ENCODE measurements around the gene ENDOV. TPM values are rescaled to one million over a fixed set of nuclear protein-coding genes. Genes with fewer than 3 reads are reported as not detected.

ENDOV gene
- total RNA-seq, 1 experiment from 2014 or later: 25.8 TPM

DNA sequence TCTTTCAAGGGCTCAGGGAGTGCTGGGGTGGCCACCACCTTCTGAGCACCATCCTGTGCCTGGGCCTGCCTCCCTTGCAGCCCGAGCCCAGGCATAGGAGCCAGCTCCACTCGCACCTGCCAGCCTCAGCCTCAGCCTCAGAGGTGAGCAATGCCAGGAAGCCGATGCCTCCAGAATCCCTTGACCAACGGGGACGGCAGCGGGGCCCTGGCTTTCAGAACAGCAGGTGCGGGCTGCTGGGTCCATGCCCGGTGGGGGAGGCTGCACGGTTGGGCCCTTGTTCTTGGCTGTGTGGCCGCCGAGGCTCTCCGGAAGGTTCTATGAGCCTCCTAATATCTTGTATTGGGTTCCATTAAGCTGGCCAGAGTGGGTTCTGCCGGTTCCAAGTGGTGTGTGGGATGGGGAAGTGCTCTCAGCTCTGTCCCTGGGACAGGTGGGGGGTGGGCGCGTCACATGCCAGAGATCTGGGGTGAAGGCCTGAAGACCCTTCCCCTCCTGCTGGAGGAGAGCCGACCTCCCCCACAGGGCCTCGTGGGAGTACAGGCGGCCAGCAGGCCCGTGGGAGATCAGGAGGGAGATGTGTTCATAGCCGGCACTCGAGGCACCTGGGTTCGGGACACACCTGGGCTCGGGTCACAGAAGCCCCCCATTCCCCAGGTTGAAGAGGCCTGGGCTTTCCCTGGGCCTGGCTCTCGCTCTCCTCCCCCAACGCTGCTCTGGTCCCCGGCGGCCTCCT, 34.4 kb downstream of the ENDOV start:
- no peak for DNase-seq (ENCODE audit: low spot score)

DNA sequence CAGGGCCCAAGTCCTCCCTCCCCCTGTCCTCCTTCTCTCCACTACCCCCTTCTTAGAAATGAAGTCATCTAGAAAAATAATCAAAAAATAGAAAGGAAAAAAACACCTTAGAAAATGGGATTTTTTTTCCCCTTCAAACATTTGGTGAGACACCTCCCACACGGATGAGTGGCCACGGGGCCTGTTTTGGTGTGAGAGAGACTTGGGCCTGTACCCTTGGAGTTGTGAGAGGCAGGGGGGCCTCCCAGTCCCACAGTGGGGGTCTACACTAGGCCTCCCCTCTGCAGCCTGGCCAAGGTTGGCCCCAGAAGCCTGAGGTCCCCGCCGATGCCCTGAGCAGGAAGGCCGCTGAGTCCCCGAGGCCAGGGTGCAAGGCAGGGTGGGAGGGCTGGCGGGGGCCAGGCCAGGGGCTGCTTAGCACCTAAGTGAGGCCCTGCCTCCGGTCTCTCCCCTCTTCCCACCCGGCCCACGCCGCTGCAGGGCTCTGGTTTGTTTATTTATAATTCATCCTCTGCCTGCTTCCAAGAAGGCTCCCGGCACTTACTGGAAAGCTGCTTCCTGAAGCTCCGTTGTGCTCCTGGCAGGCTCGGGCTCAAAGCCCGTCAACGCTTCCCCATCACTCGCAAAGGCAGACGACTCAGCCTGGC, 35.1 kb downstream of the ENDOV start:
- DNase-seq (ENCODE audit: low spot score): no peak

DNA sequence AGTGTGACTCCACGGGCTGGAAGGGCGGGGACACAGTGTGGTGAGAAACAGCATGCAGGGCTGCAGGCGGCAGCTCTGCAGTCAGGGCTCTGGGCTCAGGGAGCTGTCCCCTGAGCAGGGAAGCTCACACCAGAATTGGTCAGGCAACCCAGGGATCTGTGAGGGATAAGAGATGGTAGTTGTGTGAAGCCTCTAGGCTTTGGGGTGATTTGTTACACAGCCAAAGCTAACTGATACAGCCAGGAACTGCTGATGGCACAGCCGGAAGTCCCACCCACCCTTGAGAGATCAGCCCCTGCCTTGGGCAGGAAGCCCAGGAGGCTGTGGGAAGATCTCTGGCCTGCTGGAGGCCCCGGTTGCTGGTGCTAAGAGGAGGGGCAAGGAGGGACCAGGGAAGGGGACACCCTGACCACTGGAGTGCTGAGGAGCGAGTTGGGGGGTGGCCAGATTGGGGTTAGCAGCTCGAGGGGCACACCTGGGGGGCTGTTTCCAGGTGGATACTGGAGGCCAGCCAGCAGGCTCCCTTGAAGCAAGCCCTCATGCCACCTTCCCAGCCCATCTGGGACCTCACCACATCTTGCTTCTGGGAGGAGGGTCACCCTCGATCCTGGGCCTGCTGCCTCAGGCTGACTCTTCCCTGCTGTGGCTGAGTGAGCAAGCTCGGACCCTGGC, 36.3 kb downstream of the ENDOV start:
- DNase-seq (ENCODE audit: low spot score): no peak

DNA sequence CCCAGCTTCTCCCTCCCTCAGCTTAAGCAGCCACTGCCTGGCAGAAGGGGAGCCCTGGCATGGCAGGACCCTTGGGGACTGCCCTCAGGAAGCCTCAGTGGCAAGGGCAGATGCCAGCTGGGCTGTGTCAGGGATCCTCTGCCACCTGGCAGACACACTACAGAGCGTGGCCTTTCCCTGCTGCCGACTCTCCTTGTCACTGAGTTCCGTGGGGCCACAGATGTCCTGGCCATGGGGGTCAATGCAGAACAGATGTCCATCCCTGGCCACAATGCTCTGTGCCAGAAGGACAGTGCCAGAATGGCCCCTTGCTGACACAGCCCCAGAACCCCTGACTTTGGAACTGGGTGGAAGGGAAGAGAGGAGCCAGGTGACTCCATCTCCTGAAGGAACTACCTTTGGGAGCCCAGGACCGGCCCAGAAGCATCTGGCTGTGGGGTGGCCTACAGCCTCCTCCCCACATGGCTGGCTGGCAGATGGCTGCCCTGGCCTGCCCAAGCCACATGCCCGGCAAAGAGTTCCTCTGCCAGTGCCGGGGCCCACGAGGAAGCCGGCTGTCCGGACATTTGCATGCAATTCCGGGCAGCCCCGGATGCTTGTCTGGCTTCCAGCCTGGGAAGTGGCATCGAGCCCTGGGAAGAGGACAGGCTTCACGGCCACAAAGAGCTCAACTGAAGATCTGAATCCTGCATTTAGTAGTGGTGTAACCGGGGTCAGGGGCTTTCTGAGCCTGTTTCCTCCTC, 37.4 kb downstream of the ENDOV start:
- DNase-seq (ENCODE audit: low spot score): no peak

DNA sequence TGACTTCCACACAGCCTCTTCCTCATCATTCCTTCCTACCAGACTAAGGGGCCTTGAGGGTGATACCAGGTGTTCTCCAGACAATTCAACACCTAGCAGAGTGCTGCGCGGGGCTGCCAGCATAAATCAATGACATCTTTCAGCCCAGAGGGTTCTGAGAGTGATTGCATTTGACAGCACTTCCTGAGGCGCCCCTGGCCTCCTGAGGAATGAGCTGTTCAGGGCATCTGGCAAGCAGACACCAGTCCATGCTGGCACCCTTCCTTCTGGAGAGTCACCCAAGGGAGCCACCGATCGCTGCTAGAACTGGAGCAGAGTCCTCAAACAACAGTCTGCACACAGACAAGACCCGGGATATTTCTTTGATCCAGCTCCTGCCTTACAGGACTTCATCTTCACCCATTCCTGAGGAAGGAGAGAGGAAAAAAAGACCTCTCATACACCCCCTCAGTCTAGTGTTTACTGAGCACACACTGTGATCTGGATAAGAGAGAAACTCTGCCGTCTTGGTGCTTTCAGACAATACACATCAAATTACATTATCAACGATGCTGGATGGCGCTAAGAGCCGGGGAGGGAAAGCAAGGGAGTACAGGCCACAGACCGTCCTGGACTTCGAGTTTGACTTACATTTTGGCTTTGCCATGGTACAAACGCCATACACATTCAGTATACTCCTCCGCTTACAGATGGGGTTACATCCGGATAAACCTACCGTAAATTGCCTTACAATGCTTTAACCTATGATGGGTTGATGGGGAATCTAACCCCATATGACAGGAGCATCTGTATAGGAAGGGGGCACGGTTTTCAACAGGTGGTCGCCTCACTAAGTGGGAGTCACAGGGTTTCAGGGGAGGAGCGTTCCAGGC, 38.4 kb downstream of the ENDOV start:
- DNase-seq (ENCODE audit: low spot score): no peak

DNA sequence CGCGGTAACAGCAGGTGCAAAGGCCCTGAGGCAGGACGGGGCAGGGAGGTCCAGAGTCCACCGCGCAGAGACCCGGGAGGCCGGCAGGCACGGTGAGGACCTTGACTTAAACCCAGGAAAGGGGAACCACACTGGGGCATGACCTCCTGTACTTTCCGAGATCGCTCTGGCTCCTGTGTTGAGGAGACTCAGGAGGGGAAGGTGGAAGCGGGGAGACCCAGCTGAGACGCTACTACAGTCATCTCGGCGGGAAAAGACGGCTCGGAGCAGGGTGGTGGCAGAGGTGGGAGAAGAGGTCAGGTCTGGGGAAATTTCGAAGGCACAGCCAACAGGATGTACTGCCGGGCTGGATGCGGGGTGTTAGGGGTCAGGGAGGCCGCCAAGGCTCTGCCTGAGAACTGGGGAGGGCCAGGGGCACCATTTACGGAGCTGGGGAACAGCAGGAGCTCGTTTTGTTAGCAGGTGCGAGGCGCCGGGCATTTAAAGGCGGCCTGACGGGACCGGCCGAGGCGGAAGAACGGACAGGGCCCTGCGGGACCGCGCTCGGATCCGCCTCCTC, 39.1 kb downstream of the ENDOV start:
- peak; percentile 6 for DNase-seq (ENCODE audit: low spot score)

DNA sequence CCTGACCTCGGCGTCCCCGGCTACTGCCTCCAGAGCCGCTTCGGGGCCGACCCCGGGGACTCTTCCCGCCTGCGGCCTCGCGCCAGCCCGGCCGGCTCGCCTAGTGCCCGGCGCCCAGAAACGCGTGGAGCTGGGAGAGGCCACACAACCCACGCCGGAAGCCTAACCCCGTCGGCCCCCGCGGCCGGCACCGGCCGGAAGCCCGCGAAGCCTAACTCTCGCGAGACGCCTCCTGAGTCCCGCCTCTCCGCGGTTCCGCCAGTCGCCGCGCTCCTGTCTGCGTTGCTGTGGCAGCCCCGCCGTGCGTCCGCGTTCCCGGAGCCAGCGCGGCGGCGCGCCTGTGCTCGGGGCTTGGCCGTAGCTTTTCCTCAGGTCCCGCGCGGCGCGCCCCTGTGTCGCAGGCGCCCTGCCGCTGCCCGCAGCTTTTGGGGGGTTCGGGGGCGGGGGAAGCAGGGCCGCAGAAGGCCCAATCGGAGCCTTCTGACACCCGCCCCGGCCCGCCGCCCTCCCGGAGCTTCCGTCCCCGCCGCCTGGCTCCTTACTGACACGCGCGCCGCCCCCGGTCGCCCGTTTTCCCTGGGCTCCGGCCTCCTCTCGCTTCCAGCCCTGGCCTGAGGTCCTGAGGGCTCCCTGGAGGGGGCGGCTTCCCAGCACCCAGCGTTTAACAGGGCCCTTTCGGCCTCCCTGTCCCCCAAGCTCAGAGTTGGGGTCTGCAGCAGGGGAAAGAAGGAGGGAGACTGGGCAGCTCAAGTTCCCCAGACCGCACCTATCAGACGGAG, 39.8 kb downstream of the ENDOV start:
- peak; percentile 98 for DNase-seq (ENCODE audit: low spot score)

DNA sequence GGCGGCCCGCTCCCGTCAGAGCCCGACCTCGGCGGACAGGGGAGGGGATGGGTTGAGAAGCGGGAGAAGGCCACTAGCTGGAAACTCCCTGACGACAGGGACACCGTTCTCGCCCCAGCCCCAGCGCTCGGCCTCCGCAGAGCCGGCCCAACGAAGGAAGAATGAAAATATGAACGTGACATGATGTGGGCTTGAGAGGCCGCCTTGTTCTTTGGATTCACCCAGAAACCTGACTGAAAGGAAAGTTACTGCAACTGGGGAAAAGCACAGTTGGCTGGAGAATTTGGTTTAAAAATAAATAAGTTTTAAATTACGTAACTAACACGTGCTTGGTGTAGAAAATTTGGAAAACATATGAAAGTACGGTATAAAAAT, 40.4 kb downstream of the ENDOV start:
- no peak for DNase-seq (ENCODE audit: low spot score)

DNA sequence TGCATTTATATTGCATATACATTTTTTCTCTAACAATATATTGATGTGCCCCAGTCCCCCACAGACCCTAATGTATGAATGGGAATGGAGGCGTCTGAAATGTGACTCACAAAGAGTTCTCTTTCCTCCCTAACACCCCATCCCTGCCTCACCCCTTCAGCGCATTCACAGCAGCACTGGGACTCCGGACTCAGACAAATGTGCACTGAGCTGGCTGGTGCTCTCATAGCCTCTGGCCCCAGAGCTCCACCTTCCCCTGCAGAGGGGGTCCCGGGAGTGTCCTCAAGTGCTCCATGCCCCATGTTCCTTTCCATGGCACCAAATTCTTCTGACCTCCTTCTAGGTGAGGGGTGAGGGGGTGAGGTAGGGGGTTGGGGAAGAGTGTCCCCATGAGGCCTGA, 40.8 kb downstream of the ENDOV start:
- DNase-seq (ENCODE audit: low spot score): no peak

DNA sequence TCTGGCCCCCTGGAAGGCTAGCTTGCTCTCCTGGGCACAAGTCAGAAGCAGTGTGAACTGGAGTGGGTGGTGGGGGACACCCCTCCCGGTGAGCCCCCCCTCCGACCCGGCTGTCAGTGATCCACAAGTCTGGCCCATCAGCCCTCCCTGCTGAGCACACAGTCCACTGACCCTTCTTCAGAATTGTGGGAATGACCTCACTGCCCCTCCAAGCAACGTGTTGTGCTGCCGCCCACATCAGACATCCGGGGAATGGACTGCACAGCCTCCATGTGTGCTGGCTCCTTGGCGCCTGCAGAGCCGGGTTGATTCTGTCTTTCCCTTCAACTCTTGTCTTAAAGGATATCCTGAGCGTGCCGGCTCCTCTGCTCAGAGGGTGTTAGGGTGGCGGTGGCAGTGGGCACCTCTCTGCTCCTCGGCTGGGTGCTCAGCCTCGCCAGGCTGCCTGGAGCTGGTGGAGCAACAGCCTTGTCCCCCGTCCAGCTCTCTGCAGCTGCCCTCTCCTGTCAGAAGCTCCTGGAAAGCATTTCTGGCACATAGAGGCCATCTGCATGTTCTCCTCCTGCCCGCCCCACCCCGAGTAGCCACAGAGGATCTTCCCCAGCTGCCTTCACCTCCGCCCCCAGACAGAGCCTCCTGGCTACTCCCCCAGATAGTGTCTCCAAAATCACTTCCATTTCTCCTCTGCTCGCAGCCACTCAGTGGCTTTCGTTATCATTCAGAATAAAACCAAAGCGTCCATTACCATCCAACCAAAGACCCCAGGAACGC, 41.7 kb downstream of the ENDOV start:
- DNase-seq (ENCODE audit: low spot score): no peak

DNA sequence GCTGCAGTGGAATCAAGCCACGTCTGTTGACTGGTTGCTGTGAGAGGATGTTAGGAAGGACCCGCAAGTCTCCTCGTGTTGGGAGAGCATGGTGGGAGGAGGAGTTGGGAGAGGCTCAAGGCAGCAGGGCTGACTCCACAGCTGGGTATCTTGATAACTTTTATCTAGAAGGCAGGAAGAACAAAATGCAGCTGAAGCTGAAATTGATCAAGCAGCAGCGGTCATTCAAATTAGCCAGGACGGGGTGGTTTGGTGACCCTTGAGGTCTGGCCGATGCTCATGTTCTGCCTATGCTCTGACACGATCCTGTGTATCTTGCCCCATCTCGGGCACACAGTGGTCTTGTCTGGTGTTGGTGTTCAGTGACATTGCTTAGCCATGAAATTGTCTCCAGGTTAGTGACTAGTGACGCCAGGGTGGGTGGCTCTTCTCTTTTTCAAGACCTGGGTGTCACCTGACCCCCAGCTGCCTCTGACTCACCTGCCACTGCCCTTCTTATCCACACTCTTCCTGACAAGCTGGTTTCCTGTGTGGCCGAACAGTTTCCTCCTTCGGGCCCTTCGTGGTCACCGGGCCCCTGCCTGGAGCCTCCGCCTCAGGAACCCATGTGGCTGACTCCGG, 42.4 kb downstream of the ENDOV start:
- DNase-seq (ENCODE audit: low spot score): peak; percentile 54

DNA sequence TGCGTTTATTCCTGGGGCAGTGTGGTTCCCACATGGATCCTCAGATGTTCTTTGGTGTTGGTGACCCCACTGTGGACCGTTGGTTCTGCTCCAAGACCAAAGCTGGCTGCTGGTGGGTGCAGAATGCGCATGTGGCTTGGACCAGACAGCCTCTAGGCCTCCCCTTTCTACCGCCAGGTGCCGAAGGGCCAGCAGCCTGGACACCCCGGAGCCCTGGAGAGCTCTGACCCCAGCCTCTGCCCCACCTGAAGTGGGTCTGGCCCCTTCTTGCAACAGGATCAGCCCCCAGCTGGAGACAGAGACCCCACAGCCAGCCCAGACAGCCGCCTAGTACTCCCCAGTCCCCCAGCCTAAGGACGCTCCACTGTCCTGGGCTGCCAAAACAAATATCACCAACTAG, 43.0 kb downstream of the ENDOV start:
- no peak for DNase-seq (ENCODE audit: low spot score)

DNA sequence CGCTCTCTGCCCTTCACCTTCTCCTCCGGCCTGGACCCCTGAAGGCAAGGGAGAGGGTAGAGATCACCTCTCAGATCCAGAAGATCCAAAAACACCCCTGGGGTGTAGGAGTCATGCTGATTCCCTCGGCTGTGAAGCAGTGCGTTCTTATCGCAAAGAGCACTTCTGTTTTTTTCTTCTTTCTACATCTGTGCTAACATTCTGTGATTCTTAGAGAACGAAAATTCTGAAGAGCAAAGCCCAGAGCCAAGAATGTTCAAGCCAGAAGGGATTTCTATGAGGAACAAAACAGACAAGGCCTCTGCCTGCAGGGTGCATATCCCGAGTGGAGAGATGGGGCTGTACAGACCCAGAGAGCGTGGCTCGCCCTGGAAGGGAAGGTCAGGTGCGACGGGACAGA, 44.3 kb downstream of the ENDOV start:
- no peak for DNase-seq (ENCODE audit: low spot score)

DNA sequence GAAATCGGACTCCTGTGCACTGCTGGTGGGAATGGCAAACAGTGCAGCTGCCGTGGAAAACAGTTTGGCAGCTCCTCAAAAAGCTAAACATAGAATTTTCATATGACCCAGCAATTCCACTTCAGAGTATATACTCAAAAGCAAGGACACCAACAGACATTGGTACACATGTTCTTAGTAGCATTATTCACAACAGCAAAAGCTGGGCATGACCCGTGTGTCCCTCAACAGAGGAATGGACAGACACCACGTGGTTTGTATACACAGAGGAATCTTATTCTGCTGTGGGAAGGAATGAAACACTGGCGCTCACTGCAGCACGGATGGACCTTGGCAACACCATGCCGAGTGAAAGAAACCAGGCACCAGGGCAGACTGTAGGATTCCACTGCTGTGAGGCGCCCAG, 45.5 kb downstream of the ENDOV start:
- no peak for DNase-seq (ENCODE audit: low spot score)

DNA sequence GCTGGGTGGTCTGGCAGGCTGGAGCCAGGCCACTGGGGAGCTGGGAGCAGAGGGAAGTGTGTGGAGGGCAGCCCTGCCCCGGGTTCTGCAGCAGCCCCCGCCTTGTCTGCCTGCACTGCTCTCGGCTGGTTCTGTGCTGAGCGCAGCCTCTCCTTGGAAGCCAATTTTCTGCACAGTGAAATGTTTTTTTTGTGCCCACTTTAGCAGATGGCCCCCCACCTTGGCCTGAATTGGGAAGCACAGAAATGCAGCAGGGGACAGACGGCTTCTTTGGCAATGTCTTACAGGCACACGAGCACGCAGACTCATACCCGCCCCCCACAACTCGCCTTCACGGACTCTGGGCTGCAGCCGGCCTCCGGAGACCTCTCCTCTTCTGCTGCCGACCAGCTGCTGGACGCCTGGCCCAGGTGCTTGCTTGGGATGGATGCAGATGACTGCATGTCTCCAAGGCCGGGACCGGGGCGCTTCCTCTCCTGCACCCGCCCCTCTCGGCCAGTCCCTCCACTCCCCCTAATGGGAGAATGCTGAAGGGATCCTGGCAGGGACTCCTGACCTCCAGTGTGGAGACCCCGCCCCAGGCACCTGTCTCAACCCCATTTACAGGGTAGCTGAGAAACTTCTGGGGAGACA, 46.7 kb downstream of the ENDOV start:
- DNase-seq (ENCODE audit: low spot score): no peak

DNA sequence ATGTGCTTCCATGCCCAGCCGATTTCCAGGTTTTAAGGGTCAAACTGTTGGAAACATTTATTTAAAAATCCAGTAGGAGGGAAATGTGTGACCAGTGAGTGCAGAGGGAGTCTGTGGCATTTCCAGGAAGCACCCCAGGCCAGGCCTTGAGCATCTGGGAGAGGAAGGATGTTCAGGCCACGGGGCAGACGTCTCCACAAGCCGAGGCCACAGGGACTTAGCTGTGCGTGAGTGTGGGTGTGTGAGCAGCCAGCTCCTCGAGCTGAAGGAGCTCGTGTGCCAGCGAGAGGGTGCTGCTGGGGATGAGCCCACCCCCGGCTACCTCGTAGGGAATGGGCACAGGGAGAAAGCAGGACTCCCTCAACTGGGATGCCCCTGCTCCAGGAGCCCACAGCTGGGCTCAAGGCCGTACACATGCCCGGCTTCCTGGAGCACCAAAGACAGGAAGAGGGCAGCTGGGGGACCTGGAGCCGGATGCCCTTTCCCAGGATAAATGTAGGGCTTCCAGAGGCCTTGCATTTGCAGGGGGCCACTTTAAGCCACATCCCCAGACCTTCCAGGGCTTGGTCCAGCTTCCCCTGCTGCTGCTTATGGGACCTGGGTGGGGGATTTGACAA, 48.9 kb downstream of the ENDOV start:
- DNase-seq (ENCODE audit: low spot score): no peak

DNA sequence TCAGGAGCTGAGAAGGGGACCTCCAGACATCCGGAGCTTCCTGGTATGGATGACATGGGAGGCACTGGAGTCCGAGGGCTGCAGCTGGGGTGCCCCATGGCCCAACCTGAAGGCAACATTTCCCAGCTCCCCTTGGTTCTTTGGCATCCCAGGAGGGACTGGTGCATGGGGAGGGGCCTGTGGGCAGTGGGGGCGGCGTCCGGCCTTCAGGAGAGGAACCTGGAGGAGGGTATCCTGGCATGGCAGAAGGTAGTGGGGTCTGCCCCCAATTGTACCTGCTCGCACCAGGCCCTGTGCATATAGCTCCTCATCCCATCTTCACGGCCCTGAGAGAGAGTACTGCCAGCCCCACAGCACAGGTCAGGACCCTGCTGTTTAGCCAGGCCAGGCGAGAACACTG, 49.5 kb downstream of the ENDOV start:
- DNase-seq (ENCODE audit: low spot score): no peak
